Right lobe of liver (tissue), 4 donors: ENCODE data around the gene SLC32A1.

Experiments used
- POLR2A ChIP-seq: fragments of 450-650 bp; IDR thresholded peaks from one replicate; pipeline ENCODE4 v1.6.1; 2017; ENCODE audit warnings: antibody characterized with exemption, mild to moderate bottlenecking
- TF ChIP-seq, protein P1 (sequence below), 4 donors: fragments of 200-600 bp in 3 of 4; fragments of 450-650 bp in 1 of 4; IDR thresholded peaks; one replicate each; pipeline versions ENCODE4 v1.5.1 to v1.8.0; 2016 to 2022; ENCODE audit warnings: antibody characterized with exemption in 4 of 4, mild to moderate bottlenecking in 2 of 4
- donor health status: DM: no; HTN: no; CAD: no.
- donor health status: DM: no; HTN: no; CAD: no.
- donor health status: DM: no; HTN: yes; CAD: no.

DNA sequence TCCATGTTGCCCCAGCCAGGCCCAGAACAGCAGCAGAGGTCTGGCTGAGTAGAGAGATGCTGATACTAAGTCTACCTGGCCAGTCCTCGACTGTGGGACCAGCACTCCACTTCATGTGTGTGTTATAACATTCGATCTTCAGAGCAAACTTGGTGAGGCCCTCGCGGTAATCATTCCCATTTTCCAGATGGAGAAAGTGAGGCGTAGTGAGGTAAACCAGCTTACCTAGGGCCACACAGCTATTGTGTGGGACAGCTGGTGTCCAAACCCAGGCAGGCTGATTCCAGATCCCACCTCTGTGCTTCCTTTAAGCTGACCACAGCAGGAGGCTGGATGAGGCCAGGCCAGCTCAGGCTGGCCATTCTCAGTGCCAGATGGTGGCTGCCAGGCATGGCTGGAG lies 47.7 kb upstream of the SLC32A1 start:
- TF ChIP-seq, protein P1, sequence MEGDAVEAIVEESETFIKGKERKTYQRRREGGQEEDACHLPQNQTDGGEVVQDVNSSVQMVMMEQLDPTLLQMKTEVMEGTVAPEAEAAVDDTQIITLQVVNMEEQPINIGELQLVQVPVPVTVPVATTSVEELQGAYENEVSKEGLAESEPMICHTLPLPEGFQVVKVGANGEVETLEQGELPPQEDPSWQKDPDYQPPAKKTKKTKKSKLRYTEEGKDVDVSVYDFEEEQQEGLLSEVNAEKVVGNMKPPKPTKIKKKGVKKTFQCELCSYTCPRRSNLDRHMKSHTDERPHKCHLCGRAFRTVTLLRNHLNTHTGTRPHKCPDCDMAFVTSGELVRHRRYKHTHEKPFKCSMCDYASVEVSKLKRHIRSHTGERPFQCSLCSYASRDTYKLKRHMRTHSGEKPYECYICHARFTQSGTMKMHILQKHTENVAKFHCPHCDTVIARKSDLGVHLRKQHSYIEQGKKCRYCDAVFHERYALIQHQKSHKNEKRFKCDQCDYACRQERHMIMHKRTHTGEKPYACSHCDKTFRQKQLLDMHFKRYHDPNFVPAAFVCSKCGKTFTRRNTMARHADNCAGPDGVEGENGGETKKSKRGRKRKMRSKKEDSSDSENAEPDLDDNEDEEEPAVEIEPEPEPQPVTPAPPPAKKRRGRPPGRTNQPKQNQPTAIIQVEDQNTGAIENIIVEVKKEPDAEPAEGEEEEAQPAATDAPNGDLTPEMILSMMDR (IDR thresholded peaks at IDR 0.05): no peak
- no peak for TF ChIP-seq POLR2A
